Adrenal gland (tissue), 12 donors: ENCODE data around the gene HMGA1. TPM values are rescaled to one million over a fixed set of nuclear protein-coding genes. Genes with fewer than 3 reads are reported as not detected.
"Not testable (repeated sequence)": the region's sequence is repeated elsewhere in the genome, so short reads cannot be mapped to it uniquely, and the experiment has no call there.

ENCODE experiments used
- DNase-seq, 7 donors: peaks; one replicate each; pipeline ENCODE4 v3.0.0-alpha.2; 2019 to 2020
- H3K27ac ChIP-seq, 5 donors: fragments of 200-600 bp; sonication (generic) in 4 of 5; 1 replicate in 3 of 5; 2 replicates in 2 of 5; pipeline versions ENCODE4 v1.5.1 to v1.8.0; 2016 to 2020; ENCODE audit warnings: mild to moderate bottlenecking in 1 of 5
- H3K27me3 ChIP-seq: fragments of 200-600 bp; 2 replicates; pipeline ENCODE4 v1.8.0; 2021
- H3K36me3 ChIP-seq, 2 donors: fragments of 200-600 bp; replicated peaks in 1 of 2; 1 replicate in 1 of 2; 2 replicates in 1 of 2; pipeline versions ENCODE4 v1.5.1 to v1.8.0; 2018 to 2022
- H3K4me1 ChIP-seq, 2 donors: fragments of 200-600 bp; replicated peaks in 1 of 2; 1 replicate in 1 of 2; 2 replicates in 1 of 2; pipeline versions ENCODE4 v1.5.1 to v1.8.0; 2018 to 2021
- H3K4me3 ChIP-seq, 4 donors: fragments of 200-600 bp; sonication (generic) in 3 of 4; one replicate each; pipeline ENCODE4 v1.5.1; 2016 to 2018
- H3K9me3 ChIP-seq, 3 donors: fragments of 200-600 bp; sonication (generic) in 1 of 3; replicated peaks in 1 of 3; 1 replicate in 2 of 3; 2 replicates in 1 of 3; pipeline versions ENCODE4 v1.5.1 to v1.8.0; 2016 to 2021
- POLR2A ChIP-seq, 2 donors: fragments of 450-650 bp; IDR thresholded peaks; one replicate each; pipeline ENCODE4 v1.6.1; 2017; ENCODE audit warnings: antibody characterized with exemption in 2 of 2, mild to moderate bottlenecking in 2 of 2, moderate library complexity in 1 of 2
- WGBS, 4 donors: extraction: QIAGEN DNeasy Blood & Tissue Kit in 2 of 4; methylation state at CpG; one replicate each; pipeline versions ENCODE4 v1.1.5 to v1.1.7; 2013 to 2017; 5-methylcytosine and 5-hydroxymethylcytosine counted together
- intact Hi-C, 2 donors: fragments of 100-400 bp; cut with DNase I; formaldehyde crosslinking; loops; one replicate each; pipeline versions ENCODE4 v1.14.1 to v1.15.0; 2022 to 2023
- polyA plus RNA-seq, 3 donors: library from polyadenylated mRNA; stranded (reverse); fragments of 200-250 nt in 2 of 3; fragments of 350-450 nt in 1 of 3; fragmentation: Illumina TruSeq in 1 of 3; extraction: RNeasy Lipid Tissue Mini Kit (QIAGEN cat#74804) in 1 of 3; gene quantifications; one replicate each; pipeline ENCODE4 v1.2.3, GENCODE V29; 2013 to 2014
- total RNA-seq, 9 donors: library from RNA; depleted of rRNA in 4 of 9; stranded (reverse); fragments of >200 nt in 4 of 9; fragments of 120-200 nt in 1 of 9; fragmentation: NEBNext Ultra II Directional in 1 of 9; extraction: Animal tissue kit (Norgen Biotek cat#: 25700) in 1 of 9; gene quantifications; one replicate each; pipeline versions ENCODE4 v1.1.0 to v1.2.4, GENCODE V29; 2013 to 2023
- TF ChIP-seq, protein P1 (sequence below), 6 experiments: fragments of 450-650 bp in 4 of 6; fragments of 200-600 bp in 2 of 6; sonication (generic) in 1 of 6; IDR thresholded peaks; 1 replicate in 5 of 6; 2 replicates in 1 of 6; pipeline versions ENCODE4 v1.5.1 to v1.8.0; 2016 to 2021; ENCODE audit warnings: antibody characterized with exemption in 6 of 6, mild to moderate bottlenecking in 2 of 6, moderate library complexity in 1 of 6
- donor health status: healthy with polysubstance abuse.
- donor health status: Bipolar disorder and iron deficiency.
- donor health status: DM: yes; HTN: yes; CAD: no.
- donor health status: DM: no; HTN: no; CAD: no.
- donor health status: DM: no; HTN: no; CAD: no.
- donor health status: DM: yes; HTN: yes; CAD: no.

Gene HMGA1
- total and polyA plus RNA-seq, 12 donors = 3.6 to 27.0 (median 11.8) TPM

DNA sequence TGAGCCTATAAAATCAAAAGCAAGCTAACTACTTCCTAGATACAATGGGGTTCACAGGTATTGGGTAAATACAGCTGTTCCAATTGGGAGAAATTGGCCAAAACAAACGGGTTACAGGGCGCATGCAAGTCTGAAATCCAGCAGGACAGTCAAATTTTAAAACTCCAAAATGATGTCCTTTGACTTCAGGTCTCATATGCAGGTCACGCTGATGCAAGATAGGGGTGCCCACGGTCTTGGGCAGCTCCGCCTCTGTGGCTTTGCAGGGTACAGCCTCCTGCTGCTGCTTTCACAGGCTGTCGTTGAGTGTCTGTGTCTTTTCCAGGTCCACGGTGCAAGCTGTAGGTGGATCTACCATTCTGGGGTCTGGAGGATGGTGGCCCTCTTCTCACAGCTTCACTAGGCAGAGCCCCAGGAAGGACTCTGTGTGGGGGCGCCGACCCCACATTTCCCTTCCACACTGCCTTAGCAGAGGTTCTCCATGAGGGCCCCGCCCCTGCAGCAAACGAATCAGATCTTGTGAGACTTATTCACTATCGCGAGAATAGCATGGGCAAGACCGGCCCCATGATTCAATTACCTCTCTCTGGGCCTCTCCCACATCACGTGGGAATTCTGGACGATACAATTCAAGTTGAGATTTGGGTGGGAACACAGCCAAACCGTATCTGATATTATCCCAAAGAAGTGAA lies 24.0 kb downstream of the HMGA1 start:
- H3K27me3 ChIP-seq = no peaks in the 10 kb centered on the region
- peak in 1 of 7 donors; percentile 8 for DNase-seq
- 81 to 87% (median 83%) methylated on average over 14 to 17 of the region's 17 CpGs for WGBS, 4 donors
- no peak overlapping the region for H3K4me3 ChIP-seq
- H3K4me1 ChIP-seq = no peaks in the 10 kb centered on the region
- TF ChIP-seq POLR2A (IDR thresholded peaks at IDR 0.05) = no peak
- TF ChIP-seq, protein P1, sequence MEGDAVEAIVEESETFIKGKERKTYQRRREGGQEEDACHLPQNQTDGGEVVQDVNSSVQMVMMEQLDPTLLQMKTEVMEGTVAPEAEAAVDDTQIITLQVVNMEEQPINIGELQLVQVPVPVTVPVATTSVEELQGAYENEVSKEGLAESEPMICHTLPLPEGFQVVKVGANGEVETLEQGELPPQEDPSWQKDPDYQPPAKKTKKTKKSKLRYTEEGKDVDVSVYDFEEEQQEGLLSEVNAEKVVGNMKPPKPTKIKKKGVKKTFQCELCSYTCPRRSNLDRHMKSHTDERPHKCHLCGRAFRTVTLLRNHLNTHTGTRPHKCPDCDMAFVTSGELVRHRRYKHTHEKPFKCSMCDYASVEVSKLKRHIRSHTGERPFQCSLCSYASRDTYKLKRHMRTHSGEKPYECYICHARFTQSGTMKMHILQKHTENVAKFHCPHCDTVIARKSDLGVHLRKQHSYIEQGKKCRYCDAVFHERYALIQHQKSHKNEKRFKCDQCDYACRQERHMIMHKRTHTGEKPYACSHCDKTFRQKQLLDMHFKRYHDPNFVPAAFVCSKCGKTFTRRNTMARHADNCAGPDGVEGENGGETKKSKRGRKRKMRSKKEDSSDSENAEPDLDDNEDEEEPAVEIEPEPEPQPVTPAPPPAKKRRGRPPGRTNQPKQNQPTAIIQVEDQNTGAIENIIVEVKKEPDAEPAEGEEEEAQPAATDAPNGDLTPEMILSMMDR (IDR thresholded peaks at IDR 0.05) = no peak
- no peaks in the 10 kb centered on the region for H3K36me3 ChIP-seq
- no peak overlapping the region for H3K27ac ChIP-seq
- intact Hi-C loops = no loop called here
- H3K9me3 ChIP-seq = no peaks in the 10 kb centered on the region

DNA sequence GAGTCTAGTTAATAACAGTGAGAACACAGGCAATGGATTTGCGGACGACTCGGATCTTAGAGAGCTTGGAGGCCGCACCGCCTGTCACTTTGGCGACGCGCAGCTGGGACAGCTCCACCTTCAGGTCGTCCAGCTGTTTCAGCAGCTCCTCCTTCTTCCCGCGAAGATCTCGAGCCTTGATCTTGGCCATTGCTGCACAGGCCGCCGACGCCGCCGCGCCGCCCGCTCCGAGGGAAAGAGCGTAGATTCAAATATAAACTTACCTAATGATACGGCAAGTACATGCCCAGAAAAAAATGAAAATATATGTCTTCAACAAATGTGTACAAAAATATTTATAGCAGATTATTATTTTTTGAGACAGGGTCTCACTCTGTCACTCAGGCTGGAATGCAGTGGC lies 26.8 kb downstream of the HMGA1 start:
- 72 to 94% (median 88%) methylated on average over 21 to 23 of the region's 23 CpGs for WGBS, 4 donors
- H3K27me3 ChIP-seq, H3K9me3 ChIP-seq, DNase-seq, H3K4me3 ChIP-seq, intact Hi-C loops, H3K4me1 ChIP-seq, H3K27ac ChIP-seq, H3K36me3 ChIP-seq: not testable (repeated sequence)

DNA sequence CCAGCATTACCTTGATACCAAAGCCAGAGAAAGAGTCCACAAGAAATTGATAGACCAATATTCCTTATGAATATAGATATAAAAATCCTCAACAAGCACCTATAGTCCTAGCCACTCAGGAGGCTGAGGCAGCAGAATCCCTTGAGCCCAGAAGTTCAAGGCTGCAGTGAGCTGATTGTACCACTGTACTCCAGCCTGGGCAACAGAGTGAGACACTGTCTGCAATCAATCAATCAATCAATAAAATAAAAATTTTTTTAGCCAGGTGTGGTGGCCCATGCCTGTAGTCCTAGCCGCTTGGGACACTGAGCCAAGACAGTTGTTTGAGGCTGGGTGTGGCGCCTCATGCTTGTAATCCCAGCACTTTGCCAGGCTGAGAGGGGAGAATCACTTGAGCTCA lies 31.1 kb downstream of the HMGA1 start:
- Histone ChIP-seq H3K36me3 (no peaks in the 10 kb centered on the region), H3K9me3 (no peaks in the 10 kb centered on the region), H3K4me3 (no peak overlapping the region), H3K27ac (no peak overlapping the region), H3K27me3 (no peaks in the 10 kb centered on the region), H3K4me1 (no peaks in the 10 kb centered on the region)
- WGBS, 4 donors = 96 to 100% (median 100%) methylated on average over 2 of the region's 2 CpGs
- TF ChIP-seq, protein P1 (IDR thresholded peaks at IDR 0.05) = no peak
- TF ChIP-seq POLR2A (IDR thresholded peaks at IDR 0.05) = no peak
- intact Hi-C loops = no loop called here
- no peak for DNase-seq

DNA sequence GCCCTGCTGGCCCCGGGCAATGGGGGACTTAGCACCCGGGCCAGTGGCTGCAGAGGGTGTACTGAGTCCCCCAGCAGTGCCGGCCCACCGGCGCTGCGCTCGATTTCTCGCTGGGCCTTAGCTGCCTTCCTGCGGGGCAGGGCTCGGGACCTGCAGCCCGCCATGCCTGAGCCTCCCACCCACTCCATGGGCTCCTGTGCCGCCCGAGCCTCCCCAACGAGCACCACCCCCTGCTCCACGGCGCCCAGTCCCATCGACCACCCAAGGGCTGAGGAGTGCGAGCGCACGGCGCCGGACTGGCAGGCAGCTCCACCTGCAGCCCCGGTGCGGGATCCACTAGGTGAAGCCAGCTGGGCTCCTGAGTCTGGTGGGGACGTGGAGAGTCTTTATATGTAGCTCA lies 32.5 kb downstream of the HMGA1 start:
- 94 to 96% methylated on average over 12 to 21 of the region's 25 CpGs; no CpG with 5 or more reads in 2 of the 4 donors for WGBS, 4 donors
- H3K36me3 ChIP-seq, intact Hi-C loops, H3K9me3 ChIP-seq, H3K27me3 ChIP-seq, H3K4me3 ChIP-seq, DNase-seq, H3K4me1 ChIP-seq, H3K27ac ChIP-seq: not testable (repeated sequence)

DNA sequence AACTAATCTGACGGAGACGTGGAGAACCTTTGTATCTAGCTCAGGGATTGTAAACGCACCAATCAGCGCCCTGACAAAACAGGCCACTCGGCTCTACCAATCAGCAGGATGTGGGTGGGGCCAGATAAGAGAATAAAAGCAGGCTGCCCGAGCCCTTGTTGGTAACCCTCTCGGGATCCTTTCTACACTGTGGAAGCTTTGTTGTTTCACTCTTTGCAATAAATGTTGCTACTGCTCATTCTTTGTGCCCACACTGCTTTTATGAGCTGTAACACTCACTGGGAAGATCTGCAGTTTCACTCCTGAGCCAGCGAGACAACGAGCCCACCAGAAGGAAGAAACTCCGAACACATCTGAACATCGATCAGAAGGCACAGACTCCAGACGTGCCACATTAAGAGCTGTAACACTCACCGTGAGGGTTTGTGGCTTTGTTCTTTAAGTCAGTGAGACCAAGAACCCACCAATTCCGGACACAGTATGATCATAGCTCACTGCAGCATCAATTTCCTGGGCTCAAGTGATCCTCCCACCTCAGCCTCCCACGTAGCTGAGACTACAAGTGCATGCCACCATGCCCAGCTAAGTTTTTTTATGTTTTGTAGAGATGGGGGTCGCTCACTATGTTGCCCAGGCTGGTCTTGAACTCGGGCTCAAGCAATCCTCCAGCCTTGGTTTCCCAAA lies 33.1 kb downstream of the HMGA1 start:
- H3K4me3 ChIP-seq, H3K36me3 ChIP-seq, DNase-seq, intact Hi-C loops, H3K4me1 ChIP-seq, H3K27me3 ChIP-seq, H3K9me3 ChIP-seq, H3K27ac ChIP-seq: not testable (repeated sequence)
- WGBS, 4 donors = 80 to 87% (median 80%) methylated on average over 16 to 17 of the region's 17 CpGs
